HL-60 (cell line): ENCODE results near the gene ID2.

ENCODE experiments used
- DNase-seq, 2 experiments: peaks; one replicate each; pipeline ENCODE4 v3.0.0-alpha.2; 2010 to 2020; ENCODE audit warnings: low read depth in 1 of 2, low spot score in 1 of 2
- H3K27ac ChIP-seq: fragments of 250-450 bp; sonication (Bioruptor Pico); replicated peaks from 2 replicates; pipeline ENCODE4 v1.5.1; 2020; ENCODE audit warnings: mild to moderate bottlenecking, moderate library complexity
- H3K27me3 ChIP-seq: fragments of 250-450 bp; sonication (Bioruptor Pico); 2 replicates; pipeline ENCODE4 v1.5.1; 2021; ENCODE audit warnings: mild to moderate bottlenecking, moderate library complexity; ENCODE audit not compliant: insufficient read depth, poor library complexity, severe bottlenecking
- H3K4me3 ChIP-seq: replicated peaks from 2 replicates; pipeline ENCODE4 v1.5.1; 2011; ENCODE audit warnings: mild to moderate bottlenecking, control low read depth, low read length; ENCODE audit not compliant: insufficient read depth
- GABPA ChIP-seq: IDR thresholded peaks from 2 replicates; pipeline ENCODE4 v1.6.1; 2012; ENCODE audit warnings: low read depth
- POLR2AphosphoS5 ChIP-seq: IDR thresholded peaks from 2 replicates; pipeline ENCODE4 v1.6.1; 2012; ENCODE audit warnings: low read depth
- SPI1 ChIP-seq: IDR thresholded peaks from 2 replicates; pipeline ENCODE4 v1.6.1; 2012; ENCODE audit warnings: low read depth, mild to moderate bottlenecking, borderline replicate concordance
- TF ChIP-seq, protein P1 (sequence below): IDR thresholded peaks from 2 replicates; pipeline ENCODE4 v1.6.1; 2012; ENCODE audit warnings: low read depth; ENCODE audit not compliant: insufficient replicate concordance
- TF ChIP-seq, protein P2 (sequence below): IDR thresholded peaks from one replicate; pipeline ENCODE4 v1.5.1; 2011; ENCODE audit warnings: low read length, control low read depth, inconsistent platforms; ENCODE audit not compliant: insufficient read depth

The ID2 gene

DNA sequence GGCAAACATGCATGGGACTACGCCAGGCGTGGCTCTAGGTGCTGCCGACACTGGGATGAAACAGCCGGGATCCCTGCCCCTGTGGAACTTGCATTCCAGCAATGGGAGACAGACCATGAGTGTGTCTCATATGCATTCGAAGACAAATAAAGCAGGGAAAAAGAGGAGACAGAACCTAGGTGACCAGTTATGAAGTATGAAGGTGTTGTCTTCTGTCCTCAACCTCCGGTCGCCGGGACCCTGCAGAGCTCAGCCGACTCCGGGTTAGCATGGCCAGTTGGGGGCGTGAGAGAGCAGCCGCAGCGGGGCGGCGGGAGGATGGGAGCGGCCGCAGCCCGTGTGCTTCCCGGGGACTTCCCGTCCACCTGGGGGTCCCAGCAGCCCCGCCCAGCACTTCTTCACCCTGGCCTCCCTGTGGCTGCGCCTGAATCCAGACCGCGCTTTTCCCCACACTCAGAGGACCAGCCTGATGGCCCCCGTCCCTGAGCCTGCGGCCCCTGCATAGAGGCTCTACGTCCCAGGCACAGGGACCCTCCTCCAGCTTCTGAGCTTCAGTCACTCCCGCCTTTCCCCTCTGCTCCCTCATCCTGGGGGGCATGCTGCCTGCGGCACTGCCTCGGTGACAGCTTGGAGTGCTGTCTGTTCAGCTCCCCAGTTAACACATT lies 11.4 kb downstream of the ID2 start:
- no peak overlapping the region for H3K4me3 ChIP-seq
- no peaks in the 10 kb centered on the region for H3K27me3 ChIP-seq
- no peak overlapping the region for H3K27ac ChIP-seq
- TF ChIP-seq, protein P1, sequence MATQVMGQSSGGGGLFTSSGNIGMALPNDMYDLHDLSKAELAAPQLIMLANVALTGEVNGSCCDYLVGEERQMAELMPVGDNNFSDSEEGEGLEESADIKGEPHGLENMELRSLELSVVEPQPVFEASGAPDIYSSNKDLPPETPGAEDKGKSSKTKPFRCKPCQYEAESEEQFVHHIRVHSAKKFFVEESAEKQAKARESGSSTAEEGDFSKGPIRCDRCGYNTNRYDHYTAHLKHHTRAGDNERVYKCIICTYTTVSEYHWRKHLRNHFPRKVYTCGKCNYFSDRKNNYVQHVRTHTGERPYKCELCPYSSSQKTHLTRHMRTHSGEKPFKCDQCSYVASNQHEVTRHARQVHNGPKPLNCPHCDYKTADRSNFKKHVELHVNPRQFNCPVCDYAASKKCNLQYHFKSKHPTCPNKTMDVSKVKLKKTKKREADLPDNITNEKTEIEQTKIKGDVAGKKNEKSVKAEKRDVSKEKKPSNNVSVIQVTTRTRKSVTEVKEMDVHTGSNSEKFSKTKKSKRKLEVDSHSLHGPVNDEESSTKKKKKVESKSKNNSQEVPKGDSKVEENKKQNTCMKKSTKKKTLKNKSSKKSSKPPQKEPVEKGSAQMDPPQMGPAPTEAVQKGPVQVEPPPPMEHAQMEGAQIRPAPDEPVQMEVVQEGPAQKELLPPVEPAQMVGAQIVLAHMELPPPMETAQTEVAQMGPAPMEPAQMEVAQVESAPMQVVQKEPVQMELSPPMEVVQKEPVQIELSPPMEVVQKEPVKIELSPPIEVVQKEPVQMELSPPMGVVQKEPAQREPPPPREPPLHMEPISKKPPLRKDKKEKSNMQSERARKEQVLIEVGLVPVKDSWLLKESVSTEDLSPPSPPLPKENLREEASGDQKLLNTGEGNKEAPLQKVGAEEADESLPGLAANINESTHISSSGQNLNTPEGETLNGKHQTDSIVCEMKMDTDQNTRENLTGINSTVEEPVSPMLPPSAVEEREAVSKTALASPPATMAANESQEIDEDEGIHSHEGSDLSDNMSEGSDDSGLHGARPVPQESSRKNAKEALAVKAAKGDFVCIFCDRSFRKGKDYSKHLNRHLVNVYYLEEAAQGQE = no peak
- TF ChIP-seq, protein P2, sequence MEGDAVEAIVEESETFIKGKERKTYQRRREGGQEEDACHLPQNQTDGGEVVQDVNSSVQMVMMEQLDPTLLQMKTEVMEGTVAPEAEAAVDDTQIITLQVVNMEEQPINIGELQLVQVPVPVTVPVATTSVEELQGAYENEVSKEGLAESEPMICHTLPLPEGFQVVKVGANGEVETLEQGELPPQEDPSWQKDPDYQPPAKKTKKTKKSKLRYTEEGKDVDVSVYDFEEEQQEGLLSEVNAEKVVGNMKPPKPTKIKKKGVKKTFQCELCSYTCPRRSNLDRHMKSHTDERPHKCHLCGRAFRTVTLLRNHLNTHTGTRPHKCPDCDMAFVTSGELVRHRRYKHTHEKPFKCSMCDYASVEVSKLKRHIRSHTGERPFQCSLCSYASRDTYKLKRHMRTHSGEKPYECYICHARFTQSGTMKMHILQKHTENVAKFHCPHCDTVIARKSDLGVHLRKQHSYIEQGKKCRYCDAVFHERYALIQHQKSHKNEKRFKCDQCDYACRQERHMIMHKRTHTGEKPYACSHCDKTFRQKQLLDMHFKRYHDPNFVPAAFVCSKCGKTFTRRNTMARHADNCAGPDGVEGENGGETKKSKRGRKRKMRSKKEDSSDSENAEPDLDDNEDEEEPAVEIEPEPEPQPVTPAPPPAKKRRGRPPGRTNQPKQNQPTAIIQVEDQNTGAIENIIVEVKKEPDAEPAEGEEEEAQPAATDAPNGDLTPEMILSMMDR = no peak
- TF ChIP-seq POLR2AphosphoS5 (no peak), SPI1 (no peak), GABPA (no peak)
- DNase-seq = no peak

DNA sequence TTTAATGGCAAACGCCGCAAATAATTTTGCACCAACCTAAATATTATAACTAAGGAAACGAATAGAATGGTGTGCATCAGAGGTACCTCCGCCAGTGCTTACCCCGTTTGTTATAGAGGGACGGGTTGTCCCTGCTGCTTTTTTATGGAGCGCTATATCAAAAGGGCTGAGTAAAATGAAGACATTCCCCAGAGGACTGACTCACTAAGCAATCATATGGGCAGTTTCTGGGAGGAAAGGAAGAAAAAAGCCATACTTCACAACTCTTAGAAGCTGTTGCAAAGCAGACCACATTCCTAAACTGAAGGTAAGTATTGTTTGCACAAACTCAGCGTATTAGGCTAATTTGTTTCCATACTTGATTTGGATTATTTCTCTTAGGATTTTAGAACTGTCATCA lies 12.9 kb downstream of the ID2 start:
- Histone ChIP-seq H3K27me3 (no peaks in the 10 kb centered on the region), H3K27ac (no peak overlapping the region), H3K4me3 (no peak overlapping the region)
- DNase-seq = no peak
- TF ChIP-seq SPI1 = no peak

DNA sequence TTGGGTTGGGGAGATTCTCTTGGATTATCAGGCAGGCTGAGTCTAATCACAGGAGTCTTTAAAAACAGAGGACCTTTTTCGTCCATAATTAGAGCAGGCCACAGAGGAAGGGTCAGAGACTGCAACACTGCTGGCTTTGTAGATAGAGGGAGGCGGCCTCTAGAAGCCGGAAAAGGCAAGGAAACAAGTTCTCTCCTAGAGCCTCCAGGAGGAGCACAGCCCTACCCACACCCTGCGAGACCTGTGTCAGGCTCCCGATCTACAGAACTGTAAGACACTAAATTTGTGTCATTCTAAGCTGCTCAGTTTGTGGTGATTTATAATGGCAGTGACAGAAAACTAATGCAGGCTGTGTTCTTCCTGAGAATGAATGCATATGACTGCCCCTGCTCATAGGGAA lies 15.3 kb downstream of the ID2 start:
- Histone ChIP-seq H3K27ac (no peak overlapping the region), H3K27me3 (no peaks in the 10 kb centered on the region), H3K4me3 (no peak overlapping the region)
- DNase-seq = no peak
- TF ChIP-seq GABPA (no peak), SPI1 (no peak), POLR2AphosphoS5 (no peak)
- TF ChIP-seq, protein P1 = no peak
- TF ChIP-seq, protein P2 = no peak

DNA sequence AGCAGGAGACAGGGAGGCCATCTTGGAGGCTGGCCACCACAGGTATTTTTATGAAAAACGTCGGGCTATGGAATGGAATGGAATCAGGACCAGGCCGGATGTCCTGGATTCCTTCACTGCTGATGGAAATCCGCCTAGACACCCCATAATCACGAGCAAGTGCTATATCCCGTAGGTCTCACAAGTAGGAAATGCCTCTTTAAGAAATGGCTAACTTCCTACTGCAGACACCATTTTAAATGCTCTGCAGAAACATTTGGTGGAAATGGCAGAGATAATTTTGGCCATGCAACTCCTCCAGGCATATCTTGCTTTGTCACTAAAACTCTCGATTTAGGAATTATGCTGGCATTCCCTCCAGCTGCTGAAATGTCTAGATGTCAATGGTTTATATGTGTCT lies 18.0 kb downstream of the ID2 start:
- DNase-seq = no peak
- no peak overlapping the region for H3K4me3 ChIP-seq
- TF ChIP-seq SPI1 = no peak
- no peak overlapping the region for H3K27ac ChIP-seq
- no peaks in the 10 kb centered on the region for H3K27me3 ChIP-seq
